GM12878 (cell line): Measurements from ENCODE around the gene FCHSD2. TPM values are rescaled to one million over a fixed set of nuclear protein-coding genes. Genes with fewer than 3 reads are reported as not detected.

Experiments
- HDAC2 ChIP-seq: fragments of 200-600 bp; sonication (generic); IDR thresholded peaks from 2 replicates; pipeline ENCODE4 v1.6.1; 2017
- HDGF ChIP-seq: fragments of 450-650 bp; IDR thresholded peaks from 2 replicates; pipeline ENCODE4 v1.6.1; 2016; ENCODE audit warnings: antibody characterized with exemption
- IRF5 ChIP-seq: fragments of 450-650 bp; IDR thresholded peaks from 2 replicates; pipeline ENCODE4 v1.6.1; 2017; ENCODE audit warnings: borderline replicate concordance
- MEF2A ChIP-seq: IDR thresholded peaks from 2 replicates; pipeline ENCODE4 v1.6.1; 2011; ENCODE audit warnings: low read depth, mild to moderate bottlenecking, low read length, moderate library complexity; ENCODE audit not compliant: insufficient read depth
- NFXL1 ChIP-seq: fragments of 450-650 bp; IDR thresholded peaks from 2 replicates; pipeline ENCODE4 v1.6.1; 2017; ENCODE audit warnings: antibody characterized with exemption, mild to moderate bottlenecking, borderline replicate concordance
- NKRF ChIP-seq: fragments of 450-650 bp; conservative IDR thresholded peaks from 2 replicates; pipeline ENCODE4 v1.6.1; 2017; ENCODE audit warnings: mild to moderate bottlenecking, moderate library complexity
- NR2C2 ChIP-seq: IDR thresholded peaks from 2 replicates; pipeline ENCODE4 v1.6.1; 2011; ENCODE audit warnings: borderline replicate concordance, low read depth; ENCODE audit not compliant: control insufficient read depth, insufficient read length
- TCF7 ChIP-seq: IDR thresholded peaks from 2 replicates; pipeline ENCODE4 v1.6.1; 2014; ENCODE audit warnings: antibody characterized with exemption, borderline replicate concordance
- ZNF622 ChIP-seq: fragments of 450-650 bp; IDR thresholded peaks from 2 replicates; pipeline ENCODE4 v1.6.1; 2017; ENCODE audit warnings: mild to moderate bottlenecking, inconsistent platforms
- polyA plus RNA-seq, 11 experiments: library from polyadenylated mRNA; depleted of rRNA in 4 of 11; unstranded in 6 of 11; stranded (reverse) in 5 of 11; fragments of >200 nt; fragmentation: Nextera tagmentation in 4 of 11; fragmentation: Illumina TruSeq in 1 of 11; extraction: Ambion mirVana in 4 of 11; extraction: Trizol in 1 of 11; gene quantifications; 1 replicate in 1 of 11; 2 replicates in 10 of 11; pipeline versions ENCODE4 v1.2.1 to v1.2.3, GENCODE V29; 2011 to 2016; ENCODE audit warnings: inconsistent platforms in 2 of 11, missing spikeins in 2 of 11, low read depth in 1 of 11
- total RNA-seq, 4 experiments: library from RNA; depleted of rRNA in 3 of 4; stranded (reverse); fragments of >200 nt in 3 of 4; fragmentation: Illumina TruSeq in 1 of 4; extraction: Trizol in 1 of 4; gene quantifications; 2 replicates each; pipeline versions ENCODE4 v1.2.1 to v1.2.3, GENCODE V29; 2013 to 2021
- TF ChIP-seq, protein P1 (sequence below): fragments of 450-650 bp; IDR thresholded peaks from 2 replicates; pipeline ENCODE4 v1.6.1; 2016; ENCODE audit warnings: mild to moderate bottlenecking

FCHSD2 gene
- total and polyA plus RNA-seq, 10 of the 15 experiments (the other 5 are each of a cell fraction or from before 2014, with no cell fraction given) = 13.2 to 89.8 (median 47.8) TPM

GRCh38 chr11:73126804-73127480 is 15.2 kb downstream of the FCHSD2 start (continued):
- TF ChIP-seq MEF2A = no peak
- no peak for TF ChIP-seq TCF7
- TF ChIP-seq NFXL1 = no peak
- no peak for TF ChIP-seq HDGF
- TF ChIP-seq, protein P1, sequence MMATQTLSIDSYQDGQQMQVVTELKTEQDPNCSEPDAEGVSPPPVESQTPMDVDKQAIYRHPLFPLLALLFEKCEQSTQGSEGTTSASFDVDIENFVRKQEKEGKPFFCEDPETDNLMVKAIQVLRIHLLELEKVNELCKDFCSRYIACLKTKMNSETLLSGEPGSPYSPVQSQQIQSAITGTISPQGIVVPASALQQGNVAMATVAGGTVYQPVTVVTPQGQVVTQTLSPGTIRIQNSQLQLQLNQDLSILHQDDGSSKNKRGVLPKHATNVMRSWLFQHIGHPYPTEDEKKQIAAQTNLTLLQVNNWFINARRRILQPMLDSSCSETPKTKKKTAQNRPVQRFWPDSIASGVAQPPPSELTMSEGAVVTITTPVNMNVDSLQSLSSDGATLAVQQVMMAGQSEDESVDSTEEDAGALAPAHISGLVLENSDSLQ = no peak
- no peak for TF ChIP-seq HDAC2
- TF ChIP-seq ZNF622 = no peak
- no peak for TF ChIP-seq NR2C2
- TF ChIP-seq NKRF = no peak
- TF ChIP-seq IRF5 = no peak
